Peyer's patch (tissue), 4 donors: ENCODE results near the gene AIG1.

Source experiments
- CTCF ChIP-seq, 6 experiments: fragments of 450-650 bp in 4 of 6; fragments of 200-600 bp in 2 of 6; sonication (generic) in 1 of 6; IDR thresholded peaks; one replicate each; pipeline ENCODE4 v1.5.1; 2017 to 2019; ENCODE audit warnings: antibody characterized with exemption in 6 of 6, mild to moderate bottlenecking in 3 of 6, moderate library complexity in 1 of 6
- POLR2A ChIP-seq, 2 donors: fragments of 450-650 bp; IDR thresholded peaks; one replicate each; pipeline ENCODE4 v1.5.1; 2017; ENCODE audit warnings: antibody characterized with exemption in 2 of 2, mild to moderate bottlenecking in 2 of 2, moderate library complexity in 2 of 2

- TF ChIP-seq CTCF (IDR thresholded peaks at IDR 0.05): no peak
- TF ChIP-seq POLR2A (IDR thresholded peaks at IDR 0.05): no peak
These were observed 23.2 kb upstream of the AIG1 start for GRCh38 chr6:143037470-143037869.
